Right lobe of liver (tissue), 6 donors: ENCODE measurements around the gene PRKN. TPM values are rescaled to one million over a fixed set of nuclear protein-coding genes. Genes with fewer than 3 reads are reported as not detected.

ENCODE experiments used
- ATAC-seq, 4 donors: fragments of 200-7000 bp; cut with Tn5 transposase; one replicate each; pipeline ENCODE4 v1.9.1; 2020; ENCODE audit warnings: mild to moderate bottlenecking in 4 of 4, moderate library complexity in 4 of 4
- DNase-seq, 3 donors: peaks; one replicate each; pipeline ENCODE4 v3.0.0-alpha.2; 2020
- H3K27ac ChIP-seq, 3 donors: fragments of 200-600 bp; one replicate each; pipeline ENCODE4 v1.8.0; 2022
- H3K27me3 ChIP-seq, 2 donors: fragments of 200-600 bp; one replicate each; pipeline ENCODE4 v1.8.0; 2022
- H3K36me3 ChIP-seq, 4 donors: fragments of 200-600 bp; sonication (generic) in 1 of 4; one replicate each; pipeline versions ENCODE4 v1.5.1 to v1.8.0; 2017 to 2022; ENCODE audit warnings: control low read depth in 1 of 4
- H3K4me1 ChIP-seq, 4 donors: fragments of 200-600 bp; sonication (generic) in 1 of 4; one replicate each; pipeline versions ENCODE4 v1.5.1 to v1.8.0; 2017 to 2022; ENCODE audit warnings: control low read depth in 1 of 4
- H3K4me3 ChIP-seq, 3 donors: fragments of 200-600 bp; one replicate each; pipeline ENCODE4 v1.8.0; 2022
- H3K9me3 ChIP-seq, 4 donors: fragments of 200-600 bp; sonication (generic) in 1 of 4; one replicate each; pipeline versions ENCODE4 v1.5.1 to v1.8.0; 2017 to 2022; ENCODE audit warnings: control low read depth in 1 of 4
- CTCF ChIP-seq, 4 donors: fragments of 200-600 bp in 3 of 4; fragments of 450-650 bp in 1 of 4; IDR thresholded peaks; one replicate each; pipeline versions ENCODE4 v1.5.1 to v1.8.0; 2016 to 2022; ENCODE audit warnings: antibody characterized with exemption in 4 of 4, mild to moderate bottlenecking in 2 of 4
- POLR2A ChIP-seq: fragments of 450-650 bp; IDR thresholded peaks from one replicate; pipeline ENCODE4 v1.6.1; 2017; ENCODE audit warnings: antibody characterized with exemption, mild to moderate bottlenecking
- WGBS: methylation state at CpG from one replicate; pipeline ENCODE4 v1.1.6; 2018; ENCODE audit warnings: low coverage, low lambda C conversion rate; ENCODE audit not compliant: insufficient coverage; ENCODE audit errors: missing lambda C conversion rate; 5-methylcytosine and 5-hydroxymethylcytosine counted together
- intact Hi-C, 2 donors: fragments of 100-400 bp; cut with DNase I; formaldehyde crosslinking; loops; one replicate each; pipeline versions ENCODE4 v1.11.2 to v1.14.1; 2022
- total RNA-seq, 6 experiments: library from RNA; depleted of rRNA in 2 of 6; stranded (reverse); fragments of >200 nt in 2 of 6; fragmentation: NEBNext Ultra II Directional in 3 of 6; extraction: Animal tissue kit (Norgen Biotek cat#: 25700) in 3 of 6; gene quantifications; one replicate each; pipeline versions ENCODE4 v1.1.0 to v1.2.4, GENCODE V29; 2016 to 2023
- donor health status: DM: no; HTN: yes; CAD: no.
- donor health status: DM: no; HTN: no; CAD: no.
- donor health status: DM: no; HTN: no; CAD: no.
- donor health status: DM: no; HTN: yes; CAD: no.
- donor health status: DM: no; HTN: yes; CAD: no.

PRKN gene
- total RNA-seq, 6 experiments from 2014 or later, result 1.1 to 3.7 (median 2.2) TPM

GRCh38 chr6:161414180-161414579, 1313.4 kb downstream of the PRKN start:
- Histone ChIP-seq H3K4me1 (no peaks in the 10 kb centered on the region), H3K36me3 (no peaks in the 10 kb centered on the region), H3K4me3 (no peak overlapping the region), H3K9me3 (no peaks in the 10 kb centered on the region), H3K27ac (no peak overlapping the region), H3K27me3 (no peaks in the 10 kb centered on the region)
- DNase-seq, result peak in 2 of 3 donors; percentile 26 to 65
- WGBS, result 38% methylated on average over 9 of the region's 11 CpGs
- intact Hi-C loops, result loop anchor here in 1 of 2 donors (10.0 kb wide), 1 partner anchor 281 kb away; no protein-coding TSS in a partner anchor
- TF ChIP-seq POLR2A, result no peak
- TF ChIP-seq CTCF (IDR thresholded peaks at IDR 0.05), result no peak
- peak; percentile 50 to 68 (median 55) for ATAC-seq

- intact Hi-C loops, result loop anchor here in 1 of 2 donors (10.0 kb wide), 1 partner anchor 281 kb away; no protein-coding TSS in a partner anchor
- Histone ChIP-seq H3K36me3 (no peaks in the 10 kb centered on the region), H3K4me3 (no peak overlapping the region), H3K9me3 (no peaks in the 10 kb centered on the region), H3K27me3 (no peaks in the 10 kb centered on the region), H3K4me1 (no peaks in the 10 kb centered on the region), H3K27ac (no peak overlapping the region)
- DNase-seq (no peak), ATAC-seq (no peak)
- no peak for TF ChIP-seq CTCF (IDR thresholded peaks at IDR 0.05)
- no peak for TF ChIP-seq POLR2A
- 80% methylated on average over 4 of the region's 9 CpGs for WGBS
Observed at GRCh38 chr6:161413355-161413771, 1314.2 kb downstream of the PRKN start.

GRCh38 chr6:161412795-161413194, 1314.8 kb downstream of the PRKN start:
- no peak overlapping the region for H3K4me3 ChIP-seq
- no peak overlapping the region for H3K27ac ChIP-seq
- no peaks in the 10 kb centered on the region for H3K4me1 ChIP-seq
- no peaks in the 10 kb centered on the region for H3K9me3 ChIP-seq
- no peaks in the 10 kb centered on the region for H3K36me3 ChIP-seq
- H3K27me3 ChIP-seq, result no peaks in the 10 kb centered on the region
- intact Hi-C loops, result loop anchor here in 1 of 2 donors (10.0 kb wide), 1 partner anchor 282 kb away; no protein-coding TSS in a partner anchor
- no peak for ATAC-seq
- 72% methylated on average over 2 of the region's 5 CpGs for WGBS
- TF ChIP-seq POLR2A (no peak), CTCF (IDR thresholded peaks at IDR 0.05) (no peak)
- DNase-seq, result no peak

GRCh38 chr6:161411265-161411944, 1316.2 kb downstream of the PRKN start:
- intact Hi-C loops, result loop anchor here in 1 of 2 donors (10.0 kb wide), 1 partner anchor 283 kb away; no protein-coding TSS in a partner anchor
- WGBS, result 86% methylated on average over 3 of the region's 4 CpGs
- H3K27ac ChIP-seq, result no peak overlapping the region
- DNase-seq, result no peak
- ATAC-seq, result no peak
- no peaks in the 10 kb centered on the region for H3K4me1 ChIP-seq
- no peak overlapping the region for H3K4me3 ChIP-seq
- H3K36me3 ChIP-seq, result no peaks in the 10 kb centered on the region
- H3K9me3 ChIP-seq, result no peaks in the 10 kb centered on the region
- TF ChIP-seq CTCF (IDR thresholded peaks at IDR 0.05), result no peak
- no peak for TF ChIP-seq POLR2A
- H3K27me3 ChIP-seq, result no peaks in the 10 kb centered on the region
